SU-DHL-6 (cell line): Measurements from ENCODE around the gene OXER1.
A peak's percentile ranks its signal among the peaks of the same experiment; 100 is the strongest.

Experiments
- H2AFZ ChIP-seq: fragments of 200-600 bp; sonication (generic); 2 replicates; pipeline ENCODE4 v1.6.1; 2014; ENCODE audit warnings: low read depth, mild to moderate bottlenecking, moderate library complexity, mixed read lengths, antibody characterized with exemption, low read length; ENCODE audit not compliant: severe bottlenecking
- H3F3A ChIP-seq: fragments of 200-600 bp; shearing (Covaris generic); 2 replicates; pipeline ENCODE4 v1.6.0; 2016; ENCODE audit warnings: antibody characterized with exemption, mild to moderate bottlenecking; ENCODE audit not compliant: insufficient read depth
- H3K27ac ChIP-seq: fragments of 200-600 bp; sonication (generic); 2 replicates; pipeline ENCODE4 v1.5.1; 2016; ENCODE audit warnings: low read depth, mild to moderate bottlenecking, low read length, moderate library complexity, mixed read lengths
- H3K27me3 ChIP-seq: fragments of 200-600 bp; sonication (generic), shearing (Covaris generic); 2 replicates; pipeline ENCODE4 v1.6.0; 2014; ENCODE audit warnings: mild to moderate bottlenecking, low read length
- H3K36me3 ChIP-seq: fragments of 200-600 bp; sonication (generic); 2 replicates; pipeline ENCODE4 v1.6.1; 2014; ENCODE audit warnings: mild to moderate bottlenecking, low read length, mixed read lengths
- H3K4me2 ChIP-seq: fragments of 300-600, 200-600 bp; shearing (Covaris generic), sonication (generic); 2 replicates; pipeline ENCODE4 v1.6.0; 2014; ENCODE audit warnings: low read length, low read depth, mild to moderate bottlenecking; ENCODE audit not compliant: poor library complexity, severe bottlenecking
- H3K4me3 ChIP-seq: fragments of 200-600 bp; sonication (generic); 2 replicates; pipeline ENCODE4 v1.5.1; 2014; ENCODE audit warnings: antibody characterized with exemption, low read length, mild to moderate bottlenecking, mixed read lengths; ENCODE audit not compliant: insufficient read depth, poor library complexity, severe bottlenecking
- H3K79me2 ChIP-seq: fragments of 200-600 bp; sonication (generic); 2 replicates; pipeline ENCODE4 v1.6.1; 2014; ENCODE audit warnings: mild to moderate bottlenecking, low read length, moderate library complexity; ENCODE audit not compliant: insufficient read depth
- H3K9ac ChIP-seq: fragments of 200-600 bp; sonication (generic); 2 replicates; pipeline ENCODE4 v1.7.0; 2014; ENCODE audit warnings: mild to moderate bottlenecking, low read length
- H3K9me2 ChIP-seq: fragments of 200-600 bp; sonication (generic); replicated peaks from 2 replicates; pipeline ENCODE4 v1.6.1; 2014; ENCODE audit warnings: low read length; ENCODE audit not compliant: insufficient read depth
- H3K9me3 ChIP-seq: fragments of 200-600 bp; sonication (generic); 2 replicates; pipeline ENCODE4 v1.6.1; 2014; ENCODE audit warnings: low read length, mixed read lengths; ENCODE audit not compliant: insufficient read depth
- H4K20me1 ChIP-seq: fragments of 200-600 bp; sonication (generic); 2 replicates; pipeline ENCODE4 v1.6.1; 2014; ENCODE audit warnings: low read depth, mild to moderate bottlenecking, antibody characterized with exemption, low read length, moderate library complexity, mixed read lengths
- CTCF ChIP-seq: fragments of 200-600 bp; sonication (generic); IDR thresholded peaks from one replicate; pipeline ENCODE4 v1.5.1; 2017; ENCODE audit warnings: antibody characterized with exemption, mild to moderate bottlenecking, low read length, moderate library complexity; ENCODE audit not compliant: insufficient read depth, poor library complexity, severe bottlenecking
- EZH2phosphoT487 ChIP-seq: fragments of 200-600 bp; sonication (generic), shearing (Covaris generic); conservative IDR thresholded peaks from 2 replicates; pipeline ENCODE4 v1.6.1; 2018; ENCODE audit warnings: mild to moderate bottlenecking, antibody characterized with exemption, low read length, moderate library complexity, mixed read lengths

The OXER1 gene

DNA sequence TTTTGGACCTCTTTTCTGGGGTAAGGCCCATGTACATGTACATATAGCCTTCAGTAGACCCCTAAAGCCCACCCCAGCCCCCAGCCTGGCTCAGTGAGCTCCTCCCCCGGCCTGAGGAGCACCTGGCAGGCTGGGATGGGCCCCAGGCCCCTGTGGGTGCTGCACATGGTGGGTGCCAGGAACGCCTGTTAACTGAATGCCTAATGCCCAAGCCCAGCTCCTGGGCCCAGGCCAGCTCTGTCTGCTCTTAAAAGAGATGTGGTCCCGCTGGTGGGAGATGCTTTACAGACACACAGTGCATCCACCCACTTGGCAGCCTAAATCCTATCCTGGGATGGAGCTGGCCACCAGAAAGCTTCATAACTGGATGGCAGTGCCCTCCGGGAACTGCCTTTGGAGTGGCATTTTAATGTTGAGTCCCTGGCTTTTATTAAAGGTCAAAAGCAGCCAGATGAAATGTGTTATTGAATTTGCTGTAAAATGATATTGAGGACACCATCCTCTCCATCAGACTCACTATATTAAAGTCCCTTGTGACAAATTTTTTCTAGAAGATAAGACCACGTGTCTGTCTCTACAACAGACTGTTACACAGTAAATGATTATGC is 7.7 kb upstream of the OXER1 start:
- H3K9me2 ChIP-seq = no peaks in the 10 kb centered on the region
- H2AFZ ChIP-seq = no peak overlapping the region
- TF ChIP-seq CTCF (no peak), EZH2phosphoT487 (no peak)
- H3K9me3 ChIP-seq = no peaks in the 10 kb centered on the region
- H3K27me3 ChIP-seq = no peaks in the 10 kb centered on the region
- H3K79me2 ChIP-seq = no peaks in the 10 kb centered on the region
- no peak overlapping the region for H3K4me3 ChIP-seq
- H3K36me3 ChIP-seq = no peaks in the 10 kb centered on the region
- H4K20me1 ChIP-seq = no peaks in the 10 kb centered on the region
- no peaks in the 10 kb centered on the region; the same call in 1 of the 2 replicates for H3F3A ChIP-seq
- H3K27ac ChIP-seq = no peak overlapping the region
- H3K9ac ChIP-seq = no peak overlapping the region
- H3K4me2 ChIP-seq = no peak overlapping the region

DNA sequence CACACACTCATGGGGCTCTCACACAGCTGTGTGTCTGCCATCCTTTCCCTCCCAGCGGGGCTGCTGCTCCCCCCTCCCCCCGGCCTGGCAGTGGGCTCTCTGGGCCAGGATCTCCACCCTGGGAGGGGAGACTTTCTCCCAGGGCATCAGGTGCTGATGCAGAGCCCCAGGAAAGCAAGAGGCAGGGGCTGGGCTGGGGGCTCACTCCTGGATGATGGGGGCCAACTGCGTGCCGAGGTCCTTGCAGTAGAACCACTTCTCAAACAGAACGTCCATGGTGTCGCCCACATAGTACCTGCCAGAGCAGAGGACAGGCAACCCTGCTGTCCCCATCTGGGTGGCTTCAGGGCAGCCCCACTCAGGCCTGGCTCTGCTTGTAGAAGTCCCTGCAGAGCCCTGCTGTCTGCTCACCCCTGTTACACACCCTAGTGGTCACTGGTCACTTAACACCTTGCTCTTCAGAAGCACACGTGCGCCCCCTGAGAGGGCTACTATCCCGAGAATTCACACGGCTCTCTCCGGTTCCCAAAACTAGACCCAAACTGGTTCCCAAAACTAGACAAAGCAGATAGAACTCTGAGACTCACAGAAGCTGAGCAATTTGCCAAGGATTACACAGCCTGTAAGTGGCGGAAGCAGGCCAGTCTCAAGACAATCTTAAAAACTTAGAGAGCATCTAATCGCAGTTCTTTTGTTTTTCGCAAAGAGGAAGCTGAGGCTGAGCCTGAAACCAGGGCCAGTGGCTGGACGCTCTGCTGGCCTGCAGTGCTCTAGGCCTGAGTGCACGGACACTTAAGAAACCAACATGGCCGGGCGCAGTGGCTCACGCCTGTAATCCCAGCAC is 6.6 kb upstream of the OXER1 start:
- Histone ChIP-seq H3K27ac (no peak overlapping the region), H3F3A (no peaks in the 10 kb centered on the region; the same call in 1 of the 2 replicates), H3K9me3 (no peaks in the 10 kb centered on the region), H3K4me3 (no peak overlapping the region), H3K9ac (no peak overlapping the region), H3K9me2 (no peaks in the 10 kb centered on the region), H4K20me1 (no peaks in the 10 kb centered on the region), H2AFZ (no peak overlapping the region), H3K36me3 (no peaks in the 10 kb centered on the region), H3K4me2 (no peak overlapping the region), H3K27me3 (no peaks in the 10 kb centered on the region), H3K79me2 (no peaks in the 10 kb centered on the region)
- TF ChIP-seq EZH2phosphoT487 (no peak), CTCF (peak; percentile 27)

DNA sequence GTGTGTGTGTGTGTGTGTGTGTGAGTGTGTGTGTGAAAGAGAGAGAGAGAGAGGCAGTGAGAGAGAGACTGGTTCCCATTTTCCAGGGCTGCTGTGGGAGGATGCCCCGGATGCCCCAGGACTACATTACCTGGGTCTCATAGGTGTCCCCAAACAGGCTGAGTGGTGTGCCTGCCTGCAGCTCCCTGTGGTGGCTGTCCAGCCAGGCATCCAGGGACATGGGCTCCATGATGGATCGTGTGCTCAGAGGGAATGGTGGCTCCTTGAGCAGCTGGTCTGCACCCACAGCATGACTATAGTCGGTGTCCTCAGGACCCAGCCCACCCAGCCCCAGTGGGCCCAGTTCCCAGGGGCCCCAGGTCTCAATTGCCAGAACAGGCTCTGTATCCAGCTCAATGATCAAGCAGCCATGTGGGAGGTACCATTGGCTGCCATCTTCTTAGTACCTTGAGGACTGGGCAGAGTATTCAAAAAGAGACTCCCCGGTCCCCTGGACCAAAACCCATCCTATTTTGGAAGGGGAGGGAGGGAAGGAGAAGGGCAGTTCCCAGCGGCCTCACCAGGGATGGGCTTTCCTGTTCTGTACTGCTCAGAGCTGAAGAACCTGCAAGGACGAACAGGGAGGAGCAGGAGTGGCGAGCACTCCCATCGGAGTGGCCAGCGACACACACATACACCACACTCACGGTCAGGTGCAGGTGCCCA is 5.8 kb upstream of the OXER1 start:
- H3K27me3 ChIP-seq = no peaks in the 10 kb centered on the region
- H4K20me1 ChIP-seq = no peaks in the 10 kb centered on the region
- H3K4me3 ChIP-seq = no peak overlapping the region
- H3K4me2 ChIP-seq = no peak overlapping the region
- H3F3A ChIP-seq = no peaks in the 10 kb centered on the region; the same call in 1 of the 2 replicates
- H3K36me3 ChIP-seq = no peaks in the 10 kb centered on the region
- no peaks in the 10 kb centered on the region for H3K9me3 ChIP-seq
- TF ChIP-seq CTCF = no peak
- no peak for TF ChIP-seq EZH2phosphoT487
- H3K79me2 ChIP-seq = no peaks in the 10 kb centered on the region
- H2AFZ ChIP-seq = no peak overlapping the region
- no peak overlapping the region for H3K27ac ChIP-seq
- no peak overlapping the region for H3K9ac ChIP-seq
- no peaks in the 10 kb centered on the region for H3K9me2 ChIP-seq
